GM19239 (cell line): Measurements from ENCODE around the gene CCR6.
"Not testable (repeated sequence)": the region's sequence is repeated elsewhere in the genome, so short reads cannot be mapped to it uniquely, and the experiment has no call there.

ENCODE experiments used
- DNase-seq: peaks from one replicate; pipeline ENCODE4 v3.0.0; 2011; ENCODE audit warnings: low spot score; ENCODE audit not compliant: insufficient read length
- FAIRE-seq: peaks from 2 replicates; lab custom pipeline; 2011; peaks lifted over from hg19 to GRCh38; lab: Jason Lieb, UNC

The CCR6 gene

GRCh38 chr6:167163476-167164011, 40.6 kb downstream of the CCR6 start:
- no peak for FAIRE-seq
- DNase-seq = no peak

DNA sequence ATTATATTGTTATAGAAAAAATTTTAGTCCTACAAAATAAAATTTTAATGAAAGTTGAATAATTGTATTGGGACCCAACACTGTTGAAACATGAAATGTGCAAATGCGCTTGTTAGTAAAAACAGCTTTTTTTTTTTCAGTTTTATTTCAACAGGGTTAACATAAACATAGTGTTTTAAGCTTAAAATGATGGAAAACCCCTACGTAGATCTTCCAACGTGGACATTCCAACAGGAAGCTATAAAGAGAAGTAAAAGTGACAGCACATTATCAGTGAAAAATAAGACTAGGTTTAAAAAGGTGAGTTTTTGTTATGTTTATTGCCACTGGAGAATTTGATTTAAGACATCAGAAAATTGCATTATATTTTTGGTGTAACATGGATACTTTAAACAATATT, 41.4 kb downstream of the CCR6 start:
- DNase-seq (no peak), FAIRE-seq (no peak)

DNA sequence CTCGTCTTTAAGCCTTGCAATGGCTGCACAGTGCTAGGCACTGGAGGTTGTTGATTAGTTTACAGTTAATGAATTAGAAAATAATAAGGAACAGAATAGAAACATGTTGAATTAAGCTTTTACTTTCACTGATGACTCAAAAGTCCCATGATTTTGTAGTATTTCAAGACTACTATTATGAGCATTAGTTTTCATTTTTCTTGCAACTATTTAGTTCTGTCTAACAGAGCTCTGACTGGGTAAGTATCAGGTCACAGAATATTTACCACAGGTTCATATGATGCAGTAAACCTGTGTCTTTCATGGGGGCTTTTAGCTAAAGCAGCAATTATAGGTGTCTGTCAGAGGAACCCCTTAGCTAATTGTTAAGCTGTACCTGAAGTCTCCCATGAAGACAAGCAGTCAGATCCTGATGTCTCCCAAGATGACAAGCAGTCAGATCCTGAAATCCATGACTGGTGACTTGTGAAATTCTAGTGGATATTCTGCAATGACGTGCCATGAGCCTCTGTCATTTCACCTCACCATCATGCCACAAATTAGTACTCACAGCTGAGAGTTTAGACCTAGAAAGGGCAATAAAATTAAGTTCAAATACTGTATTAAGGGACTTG, 43.1 kb downstream of the CCR6 start:
- no peak for DNase-seq
- no peak for FAIRE-seq

DNA sequence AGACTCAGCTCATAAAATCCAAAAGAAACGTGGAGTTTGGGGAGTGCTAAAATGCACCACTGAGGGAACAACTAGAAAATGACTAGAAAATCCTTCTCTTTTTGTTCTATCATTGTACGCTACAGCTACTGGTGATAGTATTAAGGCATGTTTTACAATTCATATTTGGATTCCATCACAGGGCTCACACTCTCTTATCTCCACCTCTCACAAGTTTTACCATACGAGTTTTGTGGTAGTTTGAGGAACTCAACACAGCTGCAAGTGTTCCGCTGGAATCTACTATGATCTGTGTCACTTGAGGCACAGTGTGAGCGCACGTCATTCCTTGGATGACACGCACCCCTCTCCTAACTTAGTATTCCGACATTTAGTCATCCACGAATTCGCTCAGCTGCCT, 44.8 kb downstream of the CCR6 start:
- not testable (repeated sequence) for DNase-seq, FAIRE-seq

DNA sequence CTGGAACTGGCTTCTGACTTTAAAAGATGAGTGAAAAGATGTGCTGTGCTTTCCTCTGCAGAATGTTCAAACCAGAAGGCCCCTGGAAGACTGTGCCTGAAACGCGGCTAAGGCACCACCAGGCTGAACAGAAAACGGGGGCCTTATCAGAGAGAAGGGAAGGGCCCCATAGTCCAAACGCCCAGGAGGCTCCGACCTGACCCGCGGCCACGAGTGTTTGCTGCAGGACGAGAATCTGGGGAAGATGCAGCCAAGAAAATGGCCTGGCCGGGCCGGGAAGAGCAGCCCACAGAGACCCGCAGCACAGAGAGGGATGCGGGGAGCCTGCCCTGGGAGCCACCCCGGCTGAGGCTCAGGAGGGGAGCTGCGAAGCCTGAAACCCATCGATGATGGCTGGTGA, 45.4 kb downstream of the CCR6 start:
- not testable (repeated sequence) for FAIRE-seq, DNase-seq

GRCh38 chr6:167169867-167170266, 47.0 kb downstream of the CCR6 start:
- not testable (repeated sequence) for DNase-seq, FAIRE-seq

- not testable (repeated sequence) for FAIRE-seq, DNase-seq
These were observed 48.4 kb downstream of the CCR6 start for GRCh38 chr6:167171300-167171699.

- not testable (repeated sequence) for DNase-seq, FAIRE-seq
These were observed 49.1 kb downstream of the CCR6 start for GRCh38 chr6:167172011-167172410.

GRCh38 chr6:167177271-167177670, 54.4 kb downstream of the CCR6 start:
- not testable (repeated sequence) for DNase-seq, FAIRE-seq

DNA sequence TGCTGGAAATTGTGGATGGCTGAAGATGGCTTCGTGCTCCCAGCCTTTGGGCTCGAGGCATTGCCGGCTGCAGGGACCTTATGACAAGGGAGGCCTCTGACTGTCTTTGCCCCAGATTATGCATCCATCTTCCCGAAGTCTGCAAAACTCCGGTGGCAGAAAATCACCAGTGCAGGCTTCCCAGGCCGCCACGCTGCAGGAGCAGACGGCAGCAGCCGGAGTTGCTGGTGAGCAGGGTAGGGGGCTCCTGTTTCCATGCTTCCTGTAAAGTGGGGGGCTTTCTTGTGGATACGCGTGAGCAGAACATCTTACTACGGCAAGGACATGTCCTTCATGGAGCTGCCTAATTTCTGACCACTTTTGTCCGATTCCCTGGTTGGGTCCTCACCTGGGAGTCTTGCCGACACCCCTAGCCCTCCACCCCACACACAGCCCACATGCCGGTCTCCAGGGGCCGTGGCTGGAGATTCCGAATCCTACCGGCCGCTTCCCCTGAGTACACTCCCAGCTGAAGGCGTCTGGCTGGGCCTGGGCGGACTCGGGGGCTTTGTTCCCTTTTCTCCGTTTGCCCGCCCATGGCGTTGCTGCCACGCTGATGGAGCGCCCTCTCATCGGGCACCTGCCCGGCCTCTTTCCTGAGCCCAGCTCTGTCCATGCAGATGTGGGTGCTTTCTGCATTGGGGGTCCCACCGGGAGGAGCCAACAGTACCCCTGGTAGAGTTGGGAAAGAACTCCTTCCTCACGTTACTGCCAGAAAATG, 56.2 kb downstream of the CCR6 start:
- not testable (repeated sequence) for FAIRE-seq, DNase-seq

- FAIRE-seq, DNase-seq: not testable (repeated sequence)
These were observed 57.2 kb downstream of the CCR6 start for GRCh38 chr6:167180086-167180485.

GRCh38 chr6:167181351-167181750, 58.5 kb downstream of the CCR6 start:
- not testable (repeated sequence) for DNase-seq, FAIRE-seq

DNA sequence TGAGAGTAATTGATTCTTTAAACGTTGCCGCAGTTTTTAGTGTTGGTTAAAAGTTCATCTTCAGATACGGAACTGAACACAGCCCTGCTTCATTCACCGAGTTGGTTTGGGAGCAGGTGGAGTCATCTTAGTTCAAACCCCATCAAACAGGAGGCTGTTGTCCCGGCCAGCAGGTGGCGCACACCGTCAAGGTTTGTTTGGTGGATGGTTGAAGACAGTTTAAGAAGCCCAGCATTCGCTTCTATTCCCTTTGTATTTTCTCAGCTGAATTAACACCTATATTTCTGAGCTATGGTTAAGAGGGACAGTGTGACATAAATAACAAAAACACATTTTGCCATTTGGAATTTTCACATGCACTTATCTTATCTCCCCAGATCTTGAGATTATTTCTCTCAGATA, 60.0 kb downstream of the CCR6 start:
- not testable (repeated sequence) for DNase-seq
- peak; percentile 99 for FAIRE-seq

DNA sequence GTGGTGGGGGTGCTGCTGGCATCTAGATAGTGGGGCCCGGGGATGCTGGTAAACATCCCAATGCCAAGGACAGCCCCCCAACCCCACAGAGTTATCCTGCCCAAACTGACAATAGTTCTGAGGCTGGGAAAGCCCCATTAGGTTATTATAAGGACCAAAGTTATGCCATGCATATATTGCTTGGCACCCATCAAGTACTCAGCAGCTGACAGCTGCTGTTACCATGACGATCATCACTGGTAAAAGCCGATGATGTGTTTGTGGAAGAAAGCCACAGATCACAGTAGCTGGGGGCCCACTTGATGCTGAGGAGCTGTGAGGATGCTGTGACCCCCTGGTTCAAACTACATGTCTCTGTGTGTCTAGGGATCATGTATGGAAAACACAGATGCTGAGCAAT, 62.2 kb downstream of the CCR6 start:
- DNase-seq, FAIRE-seq: not testable (repeated sequence)

DNA sequence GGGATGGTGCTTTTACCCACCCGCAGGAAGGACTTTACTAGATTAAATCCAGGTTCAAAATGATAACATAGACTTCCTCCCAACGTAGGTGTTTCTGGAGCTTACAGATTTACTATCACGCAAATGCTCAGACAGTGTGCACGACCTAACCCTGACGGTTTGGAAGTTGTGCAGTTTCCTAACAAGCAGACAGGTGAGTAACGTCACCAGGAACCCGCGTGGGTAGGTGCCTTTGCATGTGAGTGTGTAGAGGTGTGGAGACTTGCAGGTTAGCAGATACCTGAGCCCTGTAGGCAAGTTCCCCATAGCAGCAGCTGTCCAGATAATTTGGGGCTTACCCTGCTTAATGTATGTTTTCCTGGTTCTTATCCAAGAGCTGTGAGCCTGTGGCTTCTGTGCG, 64.4 kb downstream of the CCR6 start:
- FAIRE-seq, DNase-seq: not testable (repeated sequence)
